DOHH2 (cell line): ENCODE measurements around the gene GLYR1.
A peak's percentile ranks its signal among the peaks of the same experiment; 100 is the strongest.
"Not testable (repeated sequence)": the region's sequence is repeated elsewhere in the genome, so short reads cannot be mapped to it uniquely, and the experiment has no call there.

Experiments
- H3F3A ChIP-seq: fragments of 200-600 bp; sonication (generic), shearing (Covaris generic); 2 replicates; pipeline ENCODE4 v1.6.0; 2016; ENCODE audit warnings: antibody characterized with exemption, mild to moderate bottlenecking; ENCODE audit not compliant: control insufficient read depth, insufficient read depth
- H3K27ac ChIP-seq: fragments of 200-600 bp; sonication (generic); 2 replicates; pipeline ENCODE4 v1.5.1; 2014; ENCODE audit warnings: low read depth, mild to moderate bottlenecking, low read length, moderate library complexity
- H3K27me3 ChIP-seq: fragments of 200-600 bp; sonication (generic); 2 replicates; pipeline ENCODE4 v1.6.1; 2014; ENCODE audit warnings: mild to moderate bottlenecking, low read length, mixed read lengths; ENCODE audit not compliant: control insufficient read depth
- H3K36me3 ChIP-seq: fragments of 200-600 bp; sonication (generic); 2 replicates; pipeline ENCODE4 v1.6.1; 2014; ENCODE audit warnings: mild to moderate bottlenecking, low read length, moderate library complexity, mixed read lengths; ENCODE audit not compliant: control insufficient read depth
- H3K4me1 ChIP-seq: fragments of 200-600 bp; sonication (generic); 2 replicates; pipeline ENCODE4 v1.6.1; 2014; ENCODE audit warnings: mild to moderate bottlenecking, low read length, mixed read lengths; ENCODE audit not compliant: control insufficient read depth
- H3K4me2 ChIP-seq: fragments of 200-600 bp; sonication (generic); 2 replicates; pipeline ENCODE4 v1.6.0; 2014; ENCODE audit warnings: mild to moderate bottlenecking, low read length, moderate library complexity
- H3K4me3 ChIP-seq: fragments of 200-600 bp; sonication (generic); 2 replicates; pipeline ENCODE4 v1.5.1; 2014; ENCODE audit warnings: mild to moderate bottlenecking, low read length, mixed read lengths
- H3K79me2 ChIP-seq: fragments of 200-600 bp; sonication (generic); 2 replicates; pipeline ENCODE4 v1.6.1; 2014; ENCODE audit warnings: mild to moderate bottlenecking, low read length, mixed read lengths; ENCODE audit not compliant: control insufficient read depth
- H3K9me2 ChIP-seq: fragments of 200-600 bp; sonication (generic); replicated peaks from 2 replicates; pipeline ENCODE4 v1.6.1; 2014; ENCODE audit warnings: mild to moderate bottlenecking, low read length, mixed read lengths; ENCODE audit not compliant: control insufficient read depth
- H3K9me3 ChIP-seq: fragments of 200-600 bp; sonication (generic); 2 replicates; pipeline ENCODE4 v1.6.1; 2014; ENCODE audit warnings: antibody characterized with exemption, low read length, mixed read lengths; ENCODE audit not compliant: control insufficient read depth, insufficient read depth
- H4K20me1 ChIP-seq: fragments of 200-600 bp; sonication (generic); 2 replicates; pipeline ENCODE4 v1.6.0; 2014; ENCODE audit warnings: low read depth, mild to moderate bottlenecking, antibody characterized with exemption, low read length, moderate library complexity; ENCODE audit not compliant: control insufficient read depth, insufficient read depth
- CTCF ChIP-seq: fragments of 200-600 bp; sonication (generic); IDR thresholded peaks from one replicate; pipeline ENCODE4 v1.5.1; 2014; ENCODE audit warnings: antibody characterized with exemption, mild to moderate bottlenecking, low read depth, low read length; ENCODE audit not compliant: poor library complexity, severe bottlenecking
- EZH2phosphoT487 ChIP-seq: fragments of 200-600 bp; sonication (generic); IDR thresholded peaks from 2 replicates; pipeline ENCODE4 v1.6.1; 2017; ENCODE audit warnings: borderline replicate concordance, mild to moderate bottlenecking, antibody characterized with exemption, low read length, moderate library complexity, mixed read lengths

GLYR1 gene

DNA sequence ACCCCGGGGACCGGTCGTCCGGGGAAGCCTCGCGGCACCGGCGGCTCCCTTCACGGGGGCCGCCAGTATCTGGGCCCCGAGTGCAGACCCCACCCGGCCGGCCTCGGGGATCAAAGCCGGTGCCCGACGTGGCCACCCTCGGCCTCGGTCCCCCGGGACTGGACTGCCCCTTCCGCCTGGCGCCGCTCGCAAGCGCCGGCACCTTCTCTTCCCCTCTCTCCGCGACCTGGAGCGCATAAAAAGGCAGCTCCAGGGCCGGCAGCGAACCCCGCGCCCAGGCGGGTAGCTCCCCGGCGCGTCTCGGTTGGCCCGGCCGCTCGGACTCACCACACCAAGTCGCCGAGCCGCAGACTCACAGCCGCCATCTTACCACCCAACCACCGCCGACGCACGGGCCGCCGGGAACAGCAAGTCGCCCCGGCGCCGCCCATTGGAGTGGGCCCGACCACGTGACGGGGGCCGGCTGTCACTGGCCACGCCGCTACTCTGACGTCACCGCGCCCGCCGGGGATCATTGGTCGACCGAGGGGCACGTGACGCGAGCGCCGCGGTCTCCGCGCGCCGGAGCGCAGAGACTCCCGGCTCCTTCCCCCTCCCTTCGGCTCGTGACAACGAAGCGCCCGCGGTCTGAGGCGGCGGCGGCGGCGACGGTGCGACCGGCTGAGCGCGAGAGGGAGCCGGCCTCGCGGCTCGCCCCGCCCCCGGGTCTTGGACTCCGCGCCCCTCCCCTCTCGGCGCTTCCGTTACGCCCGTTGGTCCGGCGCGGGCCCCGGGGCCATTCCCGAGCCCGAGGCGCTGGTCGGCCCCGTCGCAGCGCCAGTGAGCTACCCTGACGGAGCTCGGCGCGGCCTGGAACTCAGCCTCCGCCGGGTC is at the start of gene GLYR1, which contains the start of gene UBN1:
TSS of gene GLYR1 (minus strand) at position 388 of the 873 bp plus-strand sequence. CDS start at position 365, 23 bp downstream.
TSS of gene UBN1 (plus strand) at position 581 of the 873 bp plus-strand sequence. CDS start 5,437 bp downstream, outside the sequence.
- Histone ChIP-seq H3K4me2 (peak within 1 kb of the TSS; percentile 88), H3K4me3 (peak within 1 kb of the TSS; percentile 91), H3F3A (0 out of 2 replicates have a peak, but pooled peaks cover 2% of the 10 kb centered on the region), H3K4me1 (peaks cover 38% of the 10 kb centered on the region), H3K36me3 (peaks cover 55% of the 10 kb centered on the region), H3K9me2 (no peaks in the 10 kb centered on the region), H4K20me1 (peaks cover 39% of the 10 kb centered on the region; the same call in 1 of the 2 replicates), H3K79me2 (peaks cover 87% of the 10 kb centered on the region), H3K9me3 (no peaks in the 10 kb centered on the region), H3K27me3 (no peaks in the 10 kb centered on the region), H3K27ac (peak within 1 kb of the TSS; percentile 53)
- TF ChIP-seq CTCF (no peak), EZH2phosphoT487 (no peak)

- not testable (repeated sequence) for H3F3A ChIP-seq, H3K27ac ChIP-seq, H3K4me2 ChIP-seq, H3K9me3 ChIP-seq, H3K9me2 ChIP-seq, H3K79me2 ChIP-seq, H3K4me1 ChIP-seq, H4K20me1 ChIP-seq, H3K27me3 ChIP-seq, H3K4me3 ChIP-seq, H3K36me3 ChIP-seq
Measured at GRCh38 chr16:4896761-4897160, 49.7 kb upstream of the GLYR1 start.

DNA sequence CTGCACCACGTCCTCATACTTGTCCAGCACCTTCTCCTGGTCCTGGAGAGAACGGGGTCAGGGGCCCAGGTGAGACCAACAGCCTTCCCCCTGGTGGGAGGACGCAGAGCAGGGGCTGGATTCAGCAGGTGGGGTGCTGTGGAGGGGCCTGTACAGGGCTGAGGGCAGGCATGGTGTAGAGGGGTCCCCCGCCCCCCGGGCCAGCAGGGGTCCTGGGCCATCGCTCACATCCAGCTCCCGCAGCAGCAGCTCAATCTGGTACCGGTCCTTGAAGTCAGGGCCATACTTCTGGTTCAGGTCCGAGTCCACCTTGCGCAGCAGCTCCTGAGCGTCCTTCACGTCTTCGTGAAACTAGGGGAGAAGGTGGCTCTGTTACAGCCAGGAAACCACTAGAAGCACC is 48.3 kb upstream of the GLYR1 start:
- Histone ChIP-seq H3K4me1 (no peaks in the 10 kb centered on the region), H3K4me2 (no peak overlapping the region), H3K9me3 (no peaks in the 10 kb centered on the region), H3K79me2 (no peaks in the 10 kb centered on the region), H3K36me3 (no peaks in the 10 kb centered on the region), H3K27me3 (no peaks in the 10 kb centered on the region), H3K4me3 (no peak overlapping the region), H3K27ac (no peak overlapping the region), H3K9me2 (no peaks in the 10 kb centered on the region), H3F3A (no peaks in the 10 kb centered on the region), H4K20me1 (no peaks in the 10 kb centered on the region)
- TF ChIP-seq CTCF (no peak), EZH2phosphoT487 (no peak)
